8988T (cell line): ENCODE results near the gene VCX3A.
"Not testable (repeated sequence)": the region's sequence is repeated elsewhere in the genome, so short reads cannot be mapped to it uniquely, and the experiment has no call there.

Experiments used
- DNase-seq: peaks from one replicate; pipeline ENCODE4 v3.0.0; 2011

VCX3A gene

GRCh38 chrX:6535018-6535417, at the start of gene VCX3A:
TSS of gene VCX3A (minus strand) at chrX:6535118. CDS start at chrX:6534497, 621 bp downstream.
- not testable (repeated sequence) for DNase-seq

- DNase-seq, result no peak
Measured at GRCh38 chrX:6574762-6575161, 39.8 kb upstream of the VCX3A start.

- DNase-seq, result no peak
Measured at GRCh38 chrX:6568031-6568430, 33.1 kb upstream of the VCX3A start.

GRCh38 chrX:6558979-6559378, 24.1 kb upstream of the VCX3A start:
- no peak for DNase-seq

DNA sequence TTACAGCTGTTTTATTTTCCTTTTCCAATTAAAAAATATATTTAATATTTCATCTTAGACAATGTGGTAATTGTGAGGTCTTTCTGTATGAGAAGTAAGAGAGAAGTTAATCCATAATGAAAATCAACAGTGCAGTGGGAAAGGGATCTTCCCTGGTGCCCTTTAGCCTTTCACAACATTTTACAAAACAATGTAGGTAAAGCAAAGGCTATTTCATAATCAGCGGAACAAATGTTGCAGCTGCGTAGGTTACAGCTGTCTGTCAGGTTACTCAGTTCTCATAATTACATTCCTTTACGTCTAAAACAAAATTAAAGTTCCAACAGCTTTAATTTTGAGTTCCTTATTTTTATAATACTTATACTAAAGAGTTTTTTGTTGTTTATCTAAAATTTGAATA, 22.8 kb upstream of the VCX3A start:
- DNase-seq, result no peak

GRCh38 chrX:6550999-6551398, 16.1 kb upstream of the VCX3A start:
- no peak for DNase-seq

DNA sequence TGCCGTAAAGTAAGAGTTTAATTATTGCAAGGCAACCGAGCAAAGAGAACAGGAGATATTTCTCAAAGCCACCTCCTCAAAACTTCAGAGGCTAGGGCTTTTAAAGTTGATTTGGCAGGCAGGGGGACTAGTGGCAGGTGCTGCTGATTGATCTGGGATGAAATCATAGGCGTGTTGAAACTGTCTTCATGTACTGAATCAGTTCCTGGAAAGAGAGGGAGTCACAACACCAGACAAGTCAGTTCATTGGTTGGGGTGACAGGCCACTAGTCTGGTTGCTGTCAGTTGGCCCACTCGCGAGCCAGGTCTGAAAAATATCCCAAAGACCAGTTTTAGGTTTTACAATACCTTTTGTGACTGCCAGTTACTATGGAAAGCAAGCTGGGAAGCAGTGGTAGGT, 10.8 kb upstream of the VCX3A start:
- no peak for DNase-seq

DNA sequence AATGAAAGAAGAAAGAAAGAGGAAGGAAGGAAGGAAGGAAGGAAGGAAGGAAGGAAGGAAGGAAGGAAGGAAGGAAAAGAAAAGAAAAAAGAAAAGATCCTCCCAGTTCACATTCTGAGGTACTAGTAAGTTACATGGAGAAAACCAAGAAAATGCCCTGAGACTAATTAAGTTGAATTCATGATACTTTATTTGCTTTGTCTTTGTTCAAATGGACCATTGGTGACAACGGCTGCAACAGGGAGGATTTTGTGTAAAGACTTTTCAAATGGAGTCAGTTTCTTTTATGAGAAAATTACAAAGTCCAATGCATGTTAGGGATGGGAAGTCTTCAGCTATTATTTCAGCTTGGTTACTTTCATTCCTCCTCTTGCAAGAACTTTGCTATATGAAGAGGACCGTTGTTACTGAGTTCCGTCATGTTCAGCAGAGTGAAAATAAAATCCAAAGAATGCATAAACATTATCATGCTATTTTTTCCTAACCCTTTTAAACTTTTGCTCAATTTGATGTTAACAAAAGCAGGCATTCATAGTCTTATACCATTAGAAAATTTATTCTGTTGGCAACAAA, 8.3 kb downstream of the VCX3A start:
- no peak for DNase-seq

- DNase-seq, result no peak
Measured at GRCh38 chrX:6517376-6517775, 17.5 kb downstream of the VCX3A start.

DNA sequence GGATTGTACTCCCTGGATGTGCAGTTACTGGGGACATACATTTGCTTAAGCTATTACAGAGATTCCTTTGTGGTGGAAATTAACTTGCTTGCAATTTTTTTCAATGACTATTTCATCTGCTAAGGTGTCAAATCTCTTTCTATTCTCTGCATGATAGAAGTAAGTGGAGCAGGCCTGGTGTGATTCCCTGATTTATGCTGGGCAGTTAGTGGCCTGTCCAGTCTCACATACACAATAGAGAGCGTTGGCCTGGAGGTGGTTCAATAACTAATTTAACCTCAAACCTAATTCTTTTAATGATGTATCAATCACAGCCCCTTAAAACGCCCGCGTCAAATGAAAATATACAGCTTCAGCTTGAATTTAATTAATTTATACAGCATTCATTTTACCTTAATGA, 28.5 kb downstream of the VCX3A start:
- no peak for DNase-seq

DNA sequence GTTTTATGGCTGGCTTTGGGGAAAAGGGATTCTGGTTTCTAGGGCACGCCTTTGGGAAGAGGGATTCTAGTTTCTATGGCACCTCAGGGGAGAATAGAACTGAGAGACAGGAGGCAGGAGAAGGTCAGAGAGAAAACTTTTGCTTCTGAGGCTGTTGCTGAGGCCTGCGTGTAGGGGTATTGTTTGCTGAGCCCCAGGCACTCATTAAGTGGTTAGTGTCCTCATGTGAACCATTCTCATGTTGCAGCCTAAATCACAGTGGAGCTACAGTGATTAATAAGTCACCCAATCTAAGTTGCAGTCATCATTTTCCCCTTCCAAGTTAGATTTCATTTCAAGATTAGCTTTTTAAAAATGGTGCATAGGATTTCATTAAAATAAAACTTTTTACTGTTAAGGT, 29.0 kb downstream of the VCX3A start:
- no peak for DNase-seq

- DNase-seq, result no peak
Measured at GRCh38 chrX:6500719-6501118, 34.2 kb downstream of the VCX3A start.

DNA sequence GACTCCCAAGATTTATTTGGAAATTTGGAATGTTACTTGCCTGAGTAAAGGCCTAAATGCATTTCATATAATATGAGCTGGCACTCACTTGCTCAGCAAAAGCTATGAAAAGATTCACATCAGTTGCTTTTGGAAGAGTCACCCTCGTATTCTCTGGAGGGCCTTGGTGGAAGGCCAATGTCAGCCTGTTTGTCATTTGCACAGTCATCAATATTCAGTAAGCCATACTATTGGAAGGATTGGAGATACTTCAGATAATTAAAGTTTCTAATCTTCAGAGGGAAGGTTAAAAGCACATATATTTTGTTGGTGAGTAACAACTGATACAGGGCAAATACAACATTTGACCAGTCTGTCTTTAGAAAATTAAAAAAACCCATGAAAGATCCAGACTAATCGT, 36.6 kb downstream of the VCX3A start:
- DNase-seq, result no peak
